HCT116 (cell line): Measurements from ENCODE around the gene SZT2. TPM values are rescaled to one million over a fixed set of nuclear protein-coding genes. Genes with fewer than 3 reads are reported as not detected.

Source experiments
- ATAC-seq: fragments of 200-7000 bp; cut with Tn5 transposase; 2 replicates; pipeline ENCODE4 v1.9.1; 2020; ENCODE audit warnings: mild to moderate bottlenecking, moderate library complexity
- BruUV-seq: library from RNA; stranded (reverse); fragments of 400-500 nt; replicated peaks from 2 replicates; lab custom pipeline; 2021; lab: Mats Ljungman, UMichigan
- CTCF ChIA-PET: fragments of 300-600 bp; sonication (Branson Sonifier 250); formaldehyde crosslinking; loops from one replicate; lab custom pipeline; 2021; ENCODE audit warnings: antibody characterized with exemption; lab: Charles Lee
- POLR2A ChIA-PET: fragments of 300-600, 350-600 bp; sonication (Branson Sonifier 250); formaldehyde crosslinking; loops from one replicate; lab custom pipeline; 2021; ENCODE audit warnings: antibody characterized with exemption; lab: Charles Lee
- RAD21 ChIA-PET, 2 experiments: fragments of 300-600 bp; sonication (Branson Sonifier 250); formaldehyde crosslinking; loops; one replicate each; lab custom pipeline; 2023; ENCODE audit warnings: low total read pairs in 2 of 2; ENCODE audit not compliant: uncharacterized antibody in 2 of 2, unreplicated experiment in 2 of 2, low non-redundant PET in 1 of 2; lab: Charles Lee
- DNase-seq: peaks from one replicate; pipeline ENCODE4 v3.0.0-alpha.2; 2010; ENCODE audit warnings: low read depth, low spot score
- H2AFZ ChIP-seq: fragments of 200-600 bp; shearing (Covaris generic), sonication (generic); 2 replicates; pipeline ENCODE4 v1.6.1; 2017; ENCODE audit warnings: low read depth, mixed run types, mixed read lengths, antibody characterized with exemption, low read length; ENCODE audit not compliant: poor library complexity, severe bottlenecking
- H3K27ac ChIP-seq: 2 replicates; pipeline ENCODE4 v1.5.1; 2012; ENCODE audit warnings: low read depth, low read length
- H3K27me3 ChIP-seq: fragments of 200-600 bp; sonication (generic); 2 replicates; pipeline ENCODE4 v1.6.1; 2016; ENCODE audit warnings: mixed run types, low read length, mixed read lengths; ENCODE audit not compliant: insufficient read depth
- H3K36me3 ChIP-seq, 2 experiments: fragments of 200-500 bp in 1 of 2; fragments of 200-600 bp in 1 of 2; sonication (Bioruptor generic) in 1 of 2; sonication (generic) in 1 of 2; 2 replicates each; pipeline versions ENCODE4 v1.5.1 to v1.6.1; 2014 to 2016; ENCODE audit warnings: low read length in 2 of 2, inconsistent platforms in 1 of 2, mixed read lengths in 1 of 2, mixed run types in 1 of 2; ENCODE audit not compliant: insufficient read depth in 2 of 2, control insufficient read depth in 1 of 2
- H3K4me1 ChIP-seq, 2 experiments: fragments of 200-600 bp in 1 of 2; sonication (generic) in 1 of 2; 2 replicates each; pipeline versions ENCODE4 v1.5.1 to v1.6.1; 2012 to 2017; ENCODE audit warnings: low read length in 2 of 2, inconsistent platforms in 1 of 2, mild to moderate bottlenecking in 1 of 2, mixed read lengths in 1 of 2, mixed run types in 1 of 2, moderate library complexity in 1 of 2; ENCODE audit not compliant: insufficient read depth in 2 of 2, control insufficient read depth in 1 of 2
- H3K4me2 ChIP-seq: fragments of 200-600 bp; sonication (generic); 2 replicates; pipeline ENCODE4 v1.6.1; 2017; ENCODE audit warnings: mixed run types, low read length, mixed read lengths
- H3K4me3 ChIP-seq, 2 experiments: fragments of 200-600 bp in 1 of 2; sonication (generic) in 1 of 2; replicated peaks in 1 of 2; 2 replicates each; pipeline ENCODE4 v1.5.1; 2011 to 2016; ENCODE audit warnings: low read length in 2 of 2, control low read depth in 1 of 2, low read depth in 1 of 2, mild to moderate bottlenecking in 1 of 2, mixed read lengths in 1 of 2, mixed run types in 1 of 2
- H3K79me2 ChIP-seq: fragments of 200-600 bp; sonication (generic); 2 replicates; pipeline ENCODE4 v1.6.1; 2017; ENCODE audit warnings: mild to moderate bottlenecking, mixed run types, low read length, moderate library complexity, mixed read lengths; ENCODE audit not compliant: insufficient read depth
- H3K9ac ChIP-seq: fragments of 200-600 bp; sonication (generic); 2 replicates; pipeline ENCODE4 v1.6.1; 2016; ENCODE audit warnings: low read length, mixed read lengths
- H3K9me2 ChIP-seq: fragments of 200-600 bp; sonication (generic), shearing (Covaris generic); 2 replicates; pipeline ENCODE4 v1.6.1; 2017; ENCODE audit warnings: mixed run types, mild to moderate bottlenecking, moderate library complexity; ENCODE audit not compliant: insufficient read depth
- H3K9me3 ChIP-seq, 2 experiments: fragments of 200-500 bp in 1 of 2; fragments of 200-600 bp in 1 of 2; sonication (Bioruptor generic) in 1 of 2; sonication (generic) in 1 of 2; 2 replicates each; pipeline ENCODE4 v1.6.1; 2014 to 2017; ENCODE audit warnings: low read length in 2 of 2, mixed read lengths in 2 of 2, inconsistent platforms in 1 of 2, low read depth in 1 of 2, mild to moderate bottlenecking in 1 of 2, mixed run types in 1 of 2, moderate library complexity in 1 of 2; ENCODE audit not compliant: control insufficient read depth in 1 of 2, insufficient read depth in 1 of 2
- H4K20me1 ChIP-seq: fragments of 200-600 bp; sonication (generic), shearing (Covaris generic); 2 replicates; pipeline ENCODE4 v1.6.1; 2017; ENCODE audit warnings: mixed run types, mild to moderate bottlenecking, moderate library complexity; ENCODE audit not compliant: insufficient read depth
- EGR1 ChIP-seq: IDR thresholded peaks from 2 replicates; pipeline ENCODE4 v1.6.1; 2012; ENCODE audit warnings: low read depth
- ELF1 ChIP-seq: IDR thresholded peaks from 2 replicates; pipeline ENCODE4 v1.6.1; 2012; ENCODE audit warnings: low read depth, borderline replicate concordance
- EZH2 ChIP-seq: fragments of 200-600 bp; sonication (generic); IDR thresholded peaks from 2 replicates; pipeline ENCODE4 v1.6.1; 2017; ENCODE audit warnings: antibody characterized with exemption, mixed run types
- EZH2phosphoT487 ChIP-seq: fragments of 200-600 bp; IDR thresholded peaks from 2 replicates; pipeline ENCODE4 v1.6.1; 2018; ENCODE audit warnings: antibody characterized with exemption, borderline replicate concordance
- FOSL1 ChIP-seq: IDR thresholded peaks from 2 replicates; pipeline ENCODE4 v1.6.1; 2012; ENCODE audit warnings: low read depth
- POLR2A ChIP-seq: IDR thresholded peaks from 2 replicates; pipeline ENCODE4 v1.7.0; 2011; ENCODE audit warnings: borderline replicate concordance; ENCODE audit not compliant: insufficient read depth, insufficient read length; ENCODE audit errors: extremely low read depth
- POLR2AphosphoS5 ChIP-seq: IDR thresholded peaks from 2 replicates; pipeline ENCODE4 v1.6.1; 2011; ENCODE audit warnings: mild to moderate bottlenecking, low read depth, low read length, moderate library complexity
- SIN3A ChIP-seq: IDR thresholded peaks from 2 replicates; pipeline ENCODE4 v1.6.1; 2012; ENCODE audit warnings: low read depth
- SP1 ChIP-seq: IDR thresholded peaks from 2 replicates; pipeline ENCODE4 v1.6.1; 2012; ENCODE audit warnings: low read depth
- SRF ChIP-seq: IDR thresholded peaks from 2 replicates; pipeline ENCODE4 v1.6.1; 2012; ENCODE audit warnings: low read depth
- YY1 ChIP-seq: IDR thresholded peaks from 2 replicates; pipeline ENCODE4 v1.6.1; 2011; ENCODE audit warnings: low read length, low read depth, moderate library complexity, mild to moderate bottlenecking; ENCODE audit not compliant: insufficient replicate concordance; ENCODE audit errors: extremely low read depth
- ZFX ChIP-seq: fragments of 450-650 bp; IDR thresholded peaks from 2 replicates; pipeline ENCODE4 v1.6.1; 2017
- intact Hi-C: fragments of 100-400 bp; cut with micrococcal nuclease; formaldehyde crosslinking; loops from 2 replicates; pipeline ENCODE4 v1.10.0; 2022
- total RNA-seq: library from RNA; stranded (reverse); gene quantifications from one replicate; pipeline ENCODE4 v1.2.1, GENCODE V29; 2021; ENCODE audit not compliant: unreplicated experiment
- TF ChIP-seq, protein P1 (sequence below), 3 experiments: fragments of 200-600 bp in 1 of 3; sonication (generic) in 1 of 3; IDR thresholded peaks in 2 of 3; conservative IDR thresholded peaks in 1 of 3; 2 replicates each; pipeline ENCODE4 v1.5.1; 2012 to 2017; ENCODE audit warnings: low read depth in 2 of 3, low read length in 2 of 3, antibody characterized with exemption in 1 of 3, borderline replicate concordance in 1 of 3, control low read depth in 1 of 3, mild to moderate bottlenecking in 1 of 3, mixed read lengths in 1 of 3, mixed run types in 1 of 3, moderate library complexity in 1 of 3; ENCODE audit not compliant: insufficient read depth in 1 of 3
- TF ChIP-seq, protein P2 (sequence below): IDR thresholded peaks from 2 replicates; pipeline ENCODE4 v1.6.1; 2011; ENCODE audit warnings: mild to moderate bottlenecking, low read length, moderate library complexity; ENCODE audit not compliant: insufficient replicate concordance; ENCODE audit errors: extremely low read depth
- TF ChIP-seq, protein P3 (sequence below): IDR thresholded peaks from 2 replicates; pipeline ENCODE4 v1.6.1; 2012

The SZT2 gene
- total RNA-seq, 1 experiment from 2014 or later: 43.0 TPM

DNA sequence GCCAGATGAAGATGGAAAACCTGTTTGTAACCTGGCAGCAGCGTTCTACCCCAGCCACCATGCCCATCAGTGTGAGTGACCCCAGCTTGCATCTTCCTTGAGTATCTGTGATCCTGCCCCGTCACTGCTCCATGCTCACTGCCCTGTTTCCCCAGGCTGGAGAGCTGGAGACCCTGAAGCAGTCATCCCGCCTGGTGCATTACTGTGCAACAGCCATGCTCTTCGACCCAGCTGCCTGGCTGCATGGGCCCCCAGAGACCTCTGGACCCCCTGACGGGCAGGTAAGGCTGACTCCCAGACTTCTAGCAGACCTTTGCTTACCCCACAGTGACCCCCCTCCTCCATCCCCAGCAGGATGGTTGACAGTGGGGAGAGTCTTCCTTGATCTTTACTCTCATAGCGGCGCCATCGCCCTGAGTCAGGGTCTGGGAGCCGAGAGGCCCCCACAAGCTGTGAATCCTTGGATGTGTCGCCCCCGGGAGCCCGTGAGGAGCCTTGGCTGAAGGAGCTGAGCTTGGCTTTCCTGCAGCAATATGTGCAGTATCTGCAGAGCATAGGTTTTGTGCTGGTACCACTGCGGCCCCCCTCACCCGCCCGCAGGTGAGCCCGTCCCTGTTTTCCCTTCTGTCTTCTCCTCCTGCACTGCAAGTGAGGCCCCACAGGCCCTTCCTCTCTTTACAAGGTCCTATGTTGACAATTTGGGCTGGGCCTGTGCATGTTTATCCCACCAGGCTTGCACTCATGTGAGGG is 53.7 kb downstream of the SZT2 start:
- CTCF ChIA-PET: no interaction called here
- RAD21 ChIA-PET: no interaction called here
- TF ChIP-seq POLR2A (no peak), SRF (no peak), EGR1 (no peak), EZH2phosphoT487 (no peak), SIN3A (no peak), POLR2AphosphoS5 (no peak), SP1 (no peak), EZH2 (no peak), ZFX (no peak), FOSL1 (no peak), YY1 (no peak), ELF1 (no peak)
- TF ChIP-seq, protein P1, sequence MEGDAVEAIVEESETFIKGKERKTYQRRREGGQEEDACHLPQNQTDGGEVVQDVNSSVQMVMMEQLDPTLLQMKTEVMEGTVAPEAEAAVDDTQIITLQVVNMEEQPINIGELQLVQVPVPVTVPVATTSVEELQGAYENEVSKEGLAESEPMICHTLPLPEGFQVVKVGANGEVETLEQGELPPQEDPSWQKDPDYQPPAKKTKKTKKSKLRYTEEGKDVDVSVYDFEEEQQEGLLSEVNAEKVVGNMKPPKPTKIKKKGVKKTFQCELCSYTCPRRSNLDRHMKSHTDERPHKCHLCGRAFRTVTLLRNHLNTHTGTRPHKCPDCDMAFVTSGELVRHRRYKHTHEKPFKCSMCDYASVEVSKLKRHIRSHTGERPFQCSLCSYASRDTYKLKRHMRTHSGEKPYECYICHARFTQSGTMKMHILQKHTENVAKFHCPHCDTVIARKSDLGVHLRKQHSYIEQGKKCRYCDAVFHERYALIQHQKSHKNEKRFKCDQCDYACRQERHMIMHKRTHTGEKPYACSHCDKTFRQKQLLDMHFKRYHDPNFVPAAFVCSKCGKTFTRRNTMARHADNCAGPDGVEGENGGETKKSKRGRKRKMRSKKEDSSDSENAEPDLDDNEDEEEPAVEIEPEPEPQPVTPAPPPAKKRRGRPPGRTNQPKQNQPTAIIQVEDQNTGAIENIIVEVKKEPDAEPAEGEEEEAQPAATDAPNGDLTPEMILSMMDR (IDR thresholded peaks at IDR 0.05 in 2 of 3, conservative IDR thresholded peaks at IDR 0.05 in 1 of 3; ENCODE audit: borderline replicate concordance in 1 of 3, insufficient read depth in 1 of 3, low read depth in 2 of 3, low read length in 2 of 3): no peak
- TF ChIP-seq, protein P2, sequence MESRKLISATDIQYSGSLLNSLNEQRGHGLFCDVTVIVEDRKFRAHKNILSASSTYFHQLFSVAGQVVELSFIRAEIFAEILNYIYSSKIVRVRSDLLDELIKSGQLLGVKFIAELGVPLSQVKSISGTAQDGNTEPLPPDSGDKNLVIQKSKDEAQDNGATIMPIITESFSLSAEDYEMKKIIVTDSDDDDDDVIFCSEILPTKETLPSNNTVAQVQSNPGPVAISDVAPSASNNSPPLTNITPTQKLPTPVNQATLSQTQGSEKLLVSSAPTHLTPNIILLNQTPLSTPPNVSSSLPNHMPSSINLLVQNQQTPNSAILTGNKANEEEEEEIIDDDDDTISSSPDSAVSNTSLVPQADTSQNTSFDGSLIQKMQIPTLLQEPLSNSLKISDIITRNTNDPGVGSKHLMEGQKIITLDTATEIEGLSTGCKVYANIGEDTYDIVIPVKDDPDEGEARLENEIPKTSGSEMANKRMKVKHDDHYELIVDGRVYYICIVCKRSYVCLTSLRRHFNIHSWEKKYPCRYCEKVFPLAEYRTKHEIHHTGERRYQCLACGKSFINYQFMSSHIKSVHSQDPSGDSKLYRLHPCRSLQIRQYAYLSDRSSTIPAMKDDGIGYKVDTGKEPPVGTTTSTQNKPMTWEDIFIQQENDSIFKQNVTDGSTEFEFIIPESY: no peak
- TF ChIP-seq, protein P3, sequence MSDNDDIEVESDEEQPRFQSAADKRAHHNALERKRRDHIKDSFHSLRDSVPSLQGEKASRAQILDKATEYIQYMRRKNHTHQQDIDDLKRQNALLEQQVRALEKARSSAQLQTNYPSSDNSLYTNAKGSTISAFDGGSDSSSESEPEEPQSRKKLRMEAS: no peak
- H3K79me2 ChIP-seq: no peaks in the 10 kb centered on the region
- intact Hi-C loops: no loop called here
- peaks cover 0 to 8% of the 10 kb centered on the region in 2 experiments; a peak in 2 of 4 replicates for H3K36me3 ChIP-seq
- no TSS peak for BruUV-seq
- H3K9me3 ChIP-seq: no peaks in the 10 kb centered on the region
- no peaks in the 10 kb centered on the region for H3K27me3 ChIP-seq
- no peak overlapping the region for H3K9ac ChIP-seq
- peaks cover 0 to 7% of the 10 kb centered on the region in 2 experiments; a peak in 2 of 4 replicates for H3K4me1 ChIP-seq
- no peaks in the 10 kb centered on the region for H3K9me2 ChIP-seq
- H3K4me2 ChIP-seq: no peak overlapping the region
- H3K27ac ChIP-seq: no peak overlapping the region
- no peaks in the 10 kb centered on the region for H4K20me1 ChIP-seq
- no peak for ATAC-seq
- H3K4me3 ChIP-seq: no peak overlapping the region
- POLR2A ChIA-PET: no interaction called here
- DNase-seq: no peak
- no peak overlapping the region for H2AFZ ChIP-seq
